HFF-Myc (cell line): Measurements from ENCODE around the gene AGBL1.

Experiments
- DNase-seq: peaks from one replicate; pipeline ENCODE4 v3.0.0-alpha.2; 2011; ENCODE audit warnings: low read depth; ENCODE audit errors: extremely low read depth
- H3K4me3 ChIP-seq: replicated peaks from 2 replicates; pipeline ENCODE4 v1.5.1; 2011; ENCODE audit warnings: low read depth, mild to moderate bottlenecking, control low read depth, low read length
- CTCF ChIP-seq: IDR thresholded peaks from 2 replicates; pipeline ENCODE4 v1.5.1; 2012; ENCODE audit warnings: mild to moderate bottlenecking, low read depth, low read length, control low read depth; ENCODE audit errors: missing control alignments

The AGBL1 gene

GRCh38 chr15:86077070-86077469, 2.6 kb upstream of the AGBL1 start:
- DNase-seq: no peak
- TF ChIP-seq CTCF: no peak
- H3K4me3 ChIP-seq: no peak overlapping the region

DNA sequence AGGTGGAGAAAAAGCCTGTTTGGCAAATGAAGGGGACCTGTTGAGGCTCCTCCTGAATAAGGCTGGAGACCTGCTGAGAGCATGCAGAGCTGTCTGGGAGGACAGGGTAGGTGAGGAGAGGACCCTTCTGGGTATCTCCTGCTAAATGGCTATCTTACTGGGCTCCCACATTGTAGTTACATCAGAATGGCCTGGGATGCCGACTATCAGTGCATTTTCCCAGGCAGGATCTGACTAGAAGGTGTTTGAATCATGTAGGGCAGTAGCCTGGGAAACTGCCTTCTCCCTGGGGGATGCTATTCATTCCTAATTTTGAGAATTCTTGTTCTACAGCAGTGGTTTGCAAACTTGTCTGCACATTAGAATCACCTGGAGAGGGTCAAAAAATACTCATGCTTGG, 631 bp downstream of the AGBL1 start:
- no peak for TF ChIP-seq CTCF
- H3K4me3 ChIP-seq: no peak overlapping the region
- no peak for DNase-seq

GRCh38 chr15:86082619-86083380, 3.1 kb downstream of the AGBL1 start:
- H3K4me3 ChIP-seq: no peak overlapping the region
- DNase-seq: no peak
- no peak for TF ChIP-seq CTCF

DNA sequence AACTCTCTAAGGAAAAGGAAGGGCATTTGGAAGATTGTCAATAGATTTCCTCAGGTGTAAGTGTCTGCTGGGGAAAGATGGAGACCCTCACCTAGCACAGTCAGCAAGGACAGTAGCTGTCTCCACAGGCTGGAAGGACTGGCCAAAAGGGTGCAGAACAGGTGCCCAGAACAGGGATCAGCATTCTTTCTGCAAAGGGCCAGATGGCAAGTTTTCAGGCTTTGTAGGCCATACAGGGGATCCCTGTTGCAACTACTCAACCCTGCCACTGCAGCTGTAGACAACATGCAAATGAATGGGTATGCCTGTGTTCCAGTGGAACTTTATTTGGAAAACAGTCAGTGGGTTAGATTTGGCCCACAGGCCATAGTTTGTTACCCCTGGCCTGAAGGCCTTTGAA, 8.1 kb downstream of the AGBL1 start:
- no peak overlapping the region for H3K4me3 ChIP-seq
- no peak for DNase-seq
- TF ChIP-seq CTCF: no peak

- no peak for DNase-seq
- H3K4me3 ChIP-seq: no peak overlapping the region
- no peak for TF ChIP-seq CTCF
Measured at GRCh38 chr15:86089422-86089821, 9.8 kb downstream of the AGBL1 start.

DNA sequence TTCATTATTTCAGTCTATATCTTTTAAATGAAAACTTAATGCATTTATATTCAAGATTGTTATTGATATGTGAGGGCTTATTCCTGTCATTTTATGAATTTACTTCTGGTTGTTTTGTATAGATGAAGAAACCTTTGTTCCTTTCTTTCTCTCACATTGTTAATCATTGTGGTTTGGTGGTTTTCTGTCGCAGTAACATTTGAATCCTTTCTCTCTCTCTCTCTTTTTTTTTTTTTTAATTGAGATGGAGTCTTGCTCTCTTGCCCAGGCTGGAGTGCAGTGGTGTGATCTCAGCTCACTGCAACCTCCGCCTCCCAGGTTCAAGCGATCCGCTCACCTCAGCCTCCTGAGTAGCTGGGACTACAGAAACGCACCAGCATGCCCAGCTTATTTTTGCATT, 22.1 kb downstream of the AGBL1 start:
- no peak overlapping the region for H3K4me3 ChIP-seq
- TF ChIP-seq CTCF: no peak
- no peak for DNase-seq

- no peak for DNase-seq
- H3K4me3 ChIP-seq: no peak overlapping the region
- no peak for TF ChIP-seq CTCF
Measured at GRCh38 chr15:86103825-86104224, 24.2 kb downstream of the AGBL1 start.
